Lower leg skin (tissue), 4 donors: ENCODE measurements around the gene NPTN. TPM values are rescaled to one million over a fixed set of nuclear protein-coding genes. Genes with fewer than 3 reads are reported as not detected.

Source experiments
- DNase-seq, 2 donors: peaks; one replicate each; pipeline ENCODE4 v3.0.0-alpha.2; 2019; ENCODE audit warnings: low spot score in 2 of 2
- H3K4me3 ChIP-seq: fragments of 200-600 bp; sonication (generic); 2 replicates; pipeline ENCODE4 v1.5.1; 2017; ENCODE audit warnings: mild to moderate bottlenecking, low read depth; ENCODE audit not compliant: poor library complexity, severe bottlenecking
- POLR2A ChIP-seq, 2 donors: fragments of 450-650 bp; IDR thresholded peaks; one replicate each; pipeline ENCODE4 v1.6.1; 2016 to 2017; ENCODE audit warnings: antibody characterized with exemption in 2 of 2, mild to moderate bottlenecking in 1 of 2, moderate library complexity in 1 of 2
- WGBS, 2 donors: methylation state at CpG; one replicate each; pipeline ENCODE4 v1.1.5; 2018; 5-methylcytosine and 5-hydroxymethylcytosine counted together
- intact Hi-C: fragments of 100-400 bp; cut with DNase I; formaldehyde crosslinking; loops from one replicate; pipeline ENCODE4 v1.15.0; 2023; ENCODE audit warnings: low total_unique reads
- total RNA-seq, 4 donors: library from RNA; depleted of rRNA; stranded (reverse); fragments of >200 nt; gene quantifications; one replicate each; pipeline ENCODE4 v1.1.0, GENCODE V29; 2016
- TF ChIP-seq, protein P1 (sequence below), 3 donors: fragments of 450-650 bp; IDR thresholded peaks; one replicate each; pipeline ENCODE4 v1.5.1; 2016; ENCODE audit warnings: antibody characterized with exemption in 3 of 3, mild to moderate bottlenecking in 3 of 3, moderate library complexity in 2 of 3

The NPTN gene
- total RNA-seq, 4 donors from 2014 or later: 124 to 181 (median 150) TPM

DNA sequence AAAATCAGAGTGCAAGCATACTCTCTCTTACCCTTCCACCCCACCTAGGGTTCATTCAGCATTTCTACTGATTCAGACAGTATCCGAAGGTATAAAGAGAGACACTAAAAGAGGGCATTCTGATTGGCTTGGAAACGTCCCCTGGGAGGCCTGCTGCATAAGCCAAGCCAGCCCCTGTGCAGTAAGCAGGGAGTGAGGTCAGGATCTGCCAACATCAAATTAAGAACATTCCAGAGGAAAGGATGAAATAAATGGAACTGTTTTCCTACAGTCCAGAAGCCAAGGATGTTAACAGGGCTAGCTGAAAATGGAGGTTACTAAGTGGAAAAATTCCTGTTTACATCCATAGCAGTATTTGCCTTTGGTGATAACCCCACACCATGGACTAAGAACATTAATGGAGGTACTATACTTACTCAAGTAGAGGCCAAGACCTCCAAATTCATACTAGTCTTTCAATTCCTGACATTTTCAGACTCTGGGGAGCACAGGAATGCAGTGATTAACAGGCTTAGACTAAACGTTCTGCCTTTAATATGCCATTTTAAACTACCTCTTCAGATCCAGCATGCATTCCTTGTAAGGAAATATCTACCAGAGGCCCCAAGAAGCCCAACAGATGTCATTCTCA, 34.5 kb downstream of the NPTN start:
- DNase-seq: no peak
- H3K4me3 ChIP-seq: no peak overlapping the region
- intact Hi-C loops: no loop called here
- WGBS, 2 donors: 30 to 33% methylated on average over 3 of the region's 3 CpGs
- TF ChIP-seq, protein P1, sequence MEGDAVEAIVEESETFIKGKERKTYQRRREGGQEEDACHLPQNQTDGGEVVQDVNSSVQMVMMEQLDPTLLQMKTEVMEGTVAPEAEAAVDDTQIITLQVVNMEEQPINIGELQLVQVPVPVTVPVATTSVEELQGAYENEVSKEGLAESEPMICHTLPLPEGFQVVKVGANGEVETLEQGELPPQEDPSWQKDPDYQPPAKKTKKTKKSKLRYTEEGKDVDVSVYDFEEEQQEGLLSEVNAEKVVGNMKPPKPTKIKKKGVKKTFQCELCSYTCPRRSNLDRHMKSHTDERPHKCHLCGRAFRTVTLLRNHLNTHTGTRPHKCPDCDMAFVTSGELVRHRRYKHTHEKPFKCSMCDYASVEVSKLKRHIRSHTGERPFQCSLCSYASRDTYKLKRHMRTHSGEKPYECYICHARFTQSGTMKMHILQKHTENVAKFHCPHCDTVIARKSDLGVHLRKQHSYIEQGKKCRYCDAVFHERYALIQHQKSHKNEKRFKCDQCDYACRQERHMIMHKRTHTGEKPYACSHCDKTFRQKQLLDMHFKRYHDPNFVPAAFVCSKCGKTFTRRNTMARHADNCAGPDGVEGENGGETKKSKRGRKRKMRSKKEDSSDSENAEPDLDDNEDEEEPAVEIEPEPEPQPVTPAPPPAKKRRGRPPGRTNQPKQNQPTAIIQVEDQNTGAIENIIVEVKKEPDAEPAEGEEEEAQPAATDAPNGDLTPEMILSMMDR (IDR thresholded peaks at IDR 0.05): no peak

DNA sequence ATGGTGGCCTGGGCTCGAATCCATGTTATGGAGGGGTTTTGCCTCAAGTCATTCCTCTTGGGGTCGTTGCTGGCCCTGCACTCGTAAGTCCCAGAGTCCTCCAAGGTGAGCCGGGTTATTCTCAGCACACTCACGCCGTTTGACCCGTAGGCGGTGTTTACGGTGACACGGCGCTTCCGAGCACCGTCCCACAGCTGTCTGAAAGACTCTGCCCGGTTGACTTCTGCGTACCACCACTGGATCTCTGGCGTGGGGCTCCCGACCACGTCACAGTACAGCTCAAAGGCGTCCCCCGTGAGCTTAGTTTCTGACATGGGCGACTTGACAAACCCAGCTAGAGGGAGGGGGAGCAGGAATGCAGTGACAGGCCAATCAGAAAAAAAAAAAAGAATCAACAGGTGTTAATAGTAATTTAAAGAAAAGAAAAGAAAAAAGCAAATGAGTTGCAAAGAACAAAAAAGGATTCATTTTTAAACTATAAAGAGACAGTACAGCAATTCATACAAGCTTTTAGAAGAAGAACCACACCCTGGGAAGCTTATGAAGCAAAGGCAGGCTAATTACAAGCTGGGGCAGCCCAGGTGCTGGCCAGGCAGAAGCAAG, 36.1 kb downstream of the NPTN start:
- intact Hi-C loops: no loop called here
- no peak for DNase-seq
- 76 to 88% methylated on average over 21 of the region's 21 CpGs for WGBS, 2 donors
- H3K4me3 ChIP-seq: no peak overlapping the region
- TF ChIP-seq, protein P1 (IDR thresholded peaks at IDR 0.05): no peak
- TF ChIP-seq POLR2A (IDR thresholded peaks at IDR 0.05): no peak

DNA sequence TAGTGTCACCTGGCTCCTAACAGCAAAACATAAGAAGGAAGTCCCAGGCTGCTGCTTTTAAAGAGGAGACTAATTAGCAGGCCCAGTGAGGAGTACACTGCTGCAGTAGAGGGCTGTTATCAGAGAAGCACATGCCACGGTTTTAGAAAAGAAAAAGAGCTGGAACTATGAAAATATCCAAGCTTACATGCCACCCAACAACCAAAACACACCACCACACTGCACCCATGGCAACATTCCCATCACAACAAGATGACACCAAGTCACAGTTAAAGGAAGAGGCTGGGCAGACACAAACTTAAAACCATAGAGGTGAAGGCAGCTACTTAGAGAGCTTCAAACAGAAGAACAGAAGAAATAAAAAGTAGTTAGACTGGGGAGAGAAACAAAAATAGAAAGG, 37.0 kb downstream of the NPTN start:
- no peak for DNase-seq
- WGBS, 2 donors: 21 to 25% methylated on average over 1 of the region's 1 CpG
- TF ChIP-seq, protein P1 (IDR thresholded peaks at IDR 0.05): no peak
- TF ChIP-seq POLR2A (IDR thresholded peaks at IDR 0.05): no peak
- intact Hi-C loops: no loop called here
- H3K4me3 ChIP-seq: no peak overlapping the region

- 83 to 90% methylated on average over 2 of the region's 2 CpGs for WGBS, 2 donors
- TF ChIP-seq, protein P1 (IDR thresholded peaks at IDR 0.05): no peak
- TF ChIP-seq POLR2A (IDR thresholded peaks at IDR 0.05): no peak
- no peak overlapping the region for H3K4me3 ChIP-seq
- intact Hi-C loops: no loop called here
- DNase-seq: no peak
Measured at GRCh38 chr15:73594109-73594508, 39.1 kb downstream of the NPTN start.

DNA sequence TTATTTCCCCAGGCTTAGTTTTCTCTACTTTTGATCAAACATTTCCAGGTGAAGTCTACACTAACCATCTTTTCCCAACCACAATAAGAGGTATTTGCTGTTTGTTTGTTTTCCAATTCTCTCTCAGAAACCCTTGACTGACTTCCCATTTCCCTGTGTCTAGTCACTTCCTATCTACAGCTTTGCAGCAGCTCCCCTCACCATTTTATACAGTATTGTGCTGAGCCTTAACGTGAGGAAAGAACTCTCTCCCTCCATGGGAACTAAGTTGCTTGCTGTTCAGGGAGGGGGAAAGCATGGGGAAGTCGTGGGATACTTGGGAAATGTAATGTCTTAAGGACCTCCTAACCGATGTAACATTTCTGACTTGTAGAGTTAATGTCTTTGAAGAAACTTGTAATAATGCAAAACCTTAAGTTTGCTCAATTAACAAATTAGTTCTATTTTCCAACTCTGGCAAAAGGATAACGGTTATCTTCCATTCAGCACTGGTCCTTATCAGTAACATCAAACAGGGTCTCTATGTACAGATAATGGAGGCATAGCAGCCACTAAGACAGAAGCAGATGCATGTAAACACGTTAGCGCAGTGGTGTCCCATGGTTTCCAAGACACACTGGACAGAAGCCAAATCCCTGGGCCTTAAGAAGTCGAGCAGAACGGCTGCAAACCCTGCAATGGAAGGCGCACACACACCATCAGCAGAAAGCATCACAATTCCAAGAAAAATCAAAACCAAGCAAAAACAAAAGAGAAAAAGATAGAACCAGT, 39.7 kb downstream of the NPTN start:
- no peak for DNase-seq
- no peak overlapping the region for H3K4me3 ChIP-seq
- intact Hi-C loops: no loop called here
- WGBS, 2 donors: 70 to 71% methylated on average over 9 of the region's 9 CpGs
- TF ChIP-seq, protein P1 (IDR thresholded peaks at IDR 0.05): no peak
- no peak for TF ChIP-seq POLR2A (IDR thresholded peaks at IDR 0.05)
